K562 (cell line): Measurements from ENCODE around the gene ZNF140. TPM values are rescaled to one million over a fixed set of nuclear protein-coding genes. Genes with fewer than 3 reads are reported as not detected.

ENCODE experiments used
- ATAC-seq: fragments of 200-7000 bp; cut with Tn5 transposase; 3 replicates; pipeline ENCODE4 v1.9.1; 2020; ENCODE audit warnings: moderate library complexity
- BruUV-seq: library from RNA; stranded (reverse); fragments of 400-500 nt; replicated peaks from 2 replicates; lab custom pipeline; 2021; lab: Mats Ljungman, UMichigan
- CTCF ChIA-PET: fragments of 300-600 bp; formaldehyde crosslinking; extraction: SDS; loops from one replicate; lab custom pipeline; 2021; ENCODE audit warnings: low intra/inter-chr PET ratio; lab: Yijun Ruan, JAX
- POLR2A ChIA-PET: fragments of 300-600, 350-650 bp; sonication (Branson Sonifier 250); formaldehyde crosslinking; extraction: SDS; loops from one replicate; lab custom pipeline; 2021; ENCODE audit warnings: antibody characterized with exemption, inconsistent platforms; lab: Yijun Ruan, JAX
- DNase-seq, 4 experiments: peaks; one replicate each; pipeline versions ENCODE4 v3.0.0 to v3.0.0-alpha.2; 2011 to 2018; ENCODE audit warnings: low spot score in 3 of 4, mixed read lengths in 3 of 4; ENCODE audit errors: extremely low read depth in 1 of 4
- FAIRE-seq: peaks from 2 replicates; lab custom pipeline; 2011; peaks lifted over from hg19 to GRCh38; lab: Jason Lieb, UNC
- H2AFZ ChIP-seq: 2 replicates; pipeline ENCODE4 v1.6.0; 2011; ENCODE audit warnings: low read depth, low read length, control low read depth, inconsistent platforms
- H3K27ac ChIP-seq: fragments of 200-600 bp; 3 replicates; pipeline ENCODE4 v1.8.0; 2011; ENCODE audit warnings: low read depth, mild to moderate bottlenecking, control low read depth, inconsistent platforms, low read length, moderate library complexity, mixed read lengths; ENCODE audit errors: extremely low read depth
- H3K27me3 ChIP-seq, 2 experiments: fragments of 300-600 bp in 1 of 2; 2 replicates in 1 of 2; 3 replicates in 1 of 2; pipeline versions ENCODE4 v1.6.0 to v1.8.0; 2011; ENCODE audit warnings: inconsistent platforms in 2 of 2, low read length in 2 of 2, mild to moderate bottlenecking in 1 of 2, mixed read lengths in 1 of 2, moderate library complexity in 1 of 2; ENCODE audit not compliant: control insufficient read depth in 2 of 2, insufficient read depth in 2 of 2
- H3K36me3 ChIP-seq: fragments of 300-600 bp; 3 replicates; pipeline ENCODE4 v1.8.0; 2011; ENCODE audit warnings: mild to moderate bottlenecking, low read length, inconsistent platforms; ENCODE audit not compliant: control insufficient read depth, insufficient read depth
- H3K4me1 ChIP-seq, 2 experiments: fragments of 200-600 bp in 1 of 2; replicated peaks in 1 of 2; 2 replicates in 1 of 2; 3 replicates in 1 of 2; pipeline versions ENCODE4 v1.5.1 to v1.8.0; 2011; ENCODE audit warnings: inconsistent platforms in 2 of 2, low read length in 2 of 2, mild to moderate bottlenecking in 1 of 2, mixed read lengths in 1 of 2, moderate library complexity in 1 of 2; ENCODE audit not compliant: control insufficient read depth in 2 of 2, insufficient read depth in 2 of 2
- H3K4me2 ChIP-seq: 2 replicates; pipeline ENCODE4 v1.6.1; 2011; ENCODE audit warnings: low read length, control low read depth, inconsistent platforms, mixed read lengths; ENCODE audit not compliant: insufficient read depth
- H3K4me3 ChIP-seq: fragments of 200-600 bp; sonication (generic), shearing (Covaris generic); 2 replicates; pipeline ENCODE4 v1.5.1; 2016; ENCODE audit warnings: control low read depth, inconsistent platforms
- H3K79me2 ChIP-seq: fragments of 200-600 bp; 3 replicates; pipeline ENCODE4 v1.8.0; 2011; ENCODE audit warnings: low read length, inconsistent platforms; ENCODE audit not compliant: control insufficient read depth, insufficient read depth
- H3K9ac ChIP-seq, 2 experiments: 2 replicates each; pipeline versions ENCODE4 v1.6.0 to v1.6.1; 2011; ENCODE audit warnings: low read depth in 2 of 2, low read length in 2 of 2, control low read depth in 1 of 2, inconsistent platforms in 1 of 2, mild to moderate bottlenecking in 1 of 2, mixed read lengths in 1 of 2; ENCODE audit not compliant: insufficient read depth in 1 of 2
- H3K9me1 ChIP-seq: one replicate; pipeline ENCODE4 v1.6.0; 2011; ENCODE audit warnings: inconsistent platforms, mild to moderate bottlenecking, low read length, moderate library complexity; ENCODE audit not compliant: control insufficient read depth, insufficient read depth
- H3K9me3 ChIP-seq: replicated peaks from 2 replicates; pipeline ENCODE4 v1.5.1; 2011; ENCODE audit warnings: low read depth, low read length, inconsistent platforms; ENCODE audit not compliant: control insufficient read depth, insufficient read depth
- H4K20me1 ChIP-seq: replicated peaks from 2 replicates; pipeline ENCODE4 v1.6.1; 2011; ENCODE audit warnings: low read length, inconsistent platforms, mixed read lengths; ENCODE audit not compliant: control insufficient read depth, insufficient read depth
- ETV1 ChIP-seq: fragments of 450-650 bp; conservative IDR thresholded peaks from 2 replicates; pipeline ENCODE4 v1.6.1; 2016; ENCODE audit warnings: missing genetic modification characterization, control low read depth, low read depth, missing compliant biosample characterization
- GABPB1 ChIP-seq: sonication (generic); formaldehyde crosslinking; IDR thresholded peaks from 2 replicates; pipeline ENCODE4 v1.8.0; 2022; ENCODE audit warnings: mild to moderate bottlenecking, missing genetic modification reagents
- HMGN3 ChIP-seq: IDR thresholded peaks from 2 replicates; pipeline ENCODE4 v1.6.1; 2011; ENCODE audit warnings: borderline replicate concordance, low read depth, mild to moderate bottlenecking, mixed read lengths, low read length; ENCODE audit not compliant: insufficient read length; ENCODE audit errors: extremely low read depth
- HNRNPLL ChIP-seq: fragments of 200-400 bp; formaldehyde crosslinking; IDR thresholded peaks from 2 replicates; pipeline ENCODE4 v1.6.1; 2017; ENCODE audit warnings: low read length, low read depth, mild to moderate bottlenecking; ENCODE audit not compliant: poor library complexity, severe bottlenecking
- NBN ChIP-seq: fragments of 450-650 bp; IDR thresholded peaks from 2 replicates; pipeline ENCODE4 v1.6.1; 2016; ENCODE audit warnings: low read depth, mild to moderate bottlenecking
- NFIC ChIP-seq: fragments of 450-650 bp; IDR thresholded peaks from 2 replicates; pipeline ENCODE4 v1.6.1; 2017; ENCODE audit warnings: mild to moderate bottlenecking, inconsistent platforms
- SRSF3 ChIP-seq: fragments of 200-400 bp; formaldehyde crosslinking; IDR thresholded peaks from 2 replicates; pipeline ENCODE4 v1.6.1; 2016; ENCODE audit warnings: mild to moderate bottlenecking, low read length, moderate library complexity; ENCODE audit not compliant: insufficient read depth
- TCF3 ChIP-seq: sonication (generic); formaldehyde crosslinking; IDR thresholded peaks from 2 replicates; pipeline ENCODE4 v1.4.0; 2020; ENCODE audit warnings: mild to moderate bottlenecking, missing genetic modification reagents
- YY1 ChIP-seq, 3 experiments: IDR thresholded peaks; 2 replicates each; pipeline ENCODE4 v1.6.1; 2011; ENCODE audit warnings: low read length in 2 of 3, mild to moderate bottlenecking in 2 of 3, moderate library complexity in 2 of 3, borderline replicate concordance in 1 of 3, control low read depth in 1 of 3, low read depth in 1 of 3; ENCODE audit not compliant: insufficient read depth in 3 of 3, insufficient replicate concordance in 2 of 3, control insufficient read depth in 1 of 3, insufficient read length in 1 of 3; ENCODE audit errors: extremely low read depth in 1 of 3
- ZBTB1 ChIP-seq: sonication (generic); formaldehyde crosslinking; IDR thresholded peaks from 2 replicates; pipeline ENCODE4 v1.8.1; 2023; ENCODE audit warnings: missing genetic modification reagents, low read depth, mild to moderate bottlenecking, borderline replicate concordance
- ZNF830 ChIP-seq: fragments of 250-450 bp; sonication (Bioruptor Pico); IDR thresholded peaks from 2 replicates; pipeline ENCODE4 v1.5.0; 2021; ENCODE audit warnings: mild to moderate bottlenecking
- WGBS: fragments of 100-300 bp; shearing (Covaris generic); methylation state at CpG from one replicate; pipeline ENCODE4 v1.1.6; 2016; ENCODE audit warnings: low coverage, mixed read lengths; ENCODE audit not compliant: insufficient coverage; ENCODE audit errors: missing lambda C conversion rate; 5-methylcytosine and 5-hydroxymethylcytosine counted together
- in situ Hi-C: fragments of 300-500 bp; cut with MboI; formaldehyde crosslinking; loops from 4 replicates; pipeline ENCODE4 v1.15.0; 2018; ENCODE audit warnings: inconsistent platforms, mixed read lengths
- intact Hi-C: fragments of 100-400 bp; cut with micrococcal nuclease; formaldehyde crosslinking; loops from 2 replicates; pipeline ENCODE4 v1.14.2; 2022
- polyA plus RNA-seq, 8 experiments: library from polyadenylated mRNA; depleted of rRNA in 4 of 8; stranded (reverse) in 5 of 8; unstranded in 3 of 8; fragments of >200 nt; fragmentation: Nextera tagmentation in 2 of 8; fragmentation: Illumina TruSeq in 1 of 8; extraction: Ambion mirVana in 2 of 8; extraction: Trizol in 1 of 8; gene quantifications; 2 replicates each; pipeline versions ENCODE4 v1.2.1 to v1.2.3, GENCODE V29; 2011 to 2014; ENCODE audit warnings: inconsistent platforms in 1 of 8, missing spikeins in 1 of 8
- total RNA-seq, 7 experiments: library from RNA; depleted of rRNA in 6 of 7; stranded (reverse); fragments of >200 nt in 6 of 7; fragmentation: Illumina TruSeq in 2 of 7; extraction: Trizol in 2 of 7; gene quantifications; 2 replicates each; pipeline versions ENCODE4 v1.2.1 to v1.2.3, GENCODE V29; 2011 to 2021; ENCODE audit warnings: low replicate concordance in 1 of 7
- TF ChIP-seq, protein P1 (sequence below): IDR thresholded peaks from 3 replicates; pipeline ENCODE4 v1.6.1; 2011; ENCODE audit warnings: borderline replicate concordance, mild to moderate bottlenecking; ENCODE audit not compliant: insufficient read length, insufficient read depth

Gene ZNF140
- total and polyA plus RNA-seq, 9 of the 15 experiments (the other 6 are each of a cell fraction or from before 2014, with no cell fraction given), result 1.6 to 10.9 (median 5.3) TPM

DNA sequence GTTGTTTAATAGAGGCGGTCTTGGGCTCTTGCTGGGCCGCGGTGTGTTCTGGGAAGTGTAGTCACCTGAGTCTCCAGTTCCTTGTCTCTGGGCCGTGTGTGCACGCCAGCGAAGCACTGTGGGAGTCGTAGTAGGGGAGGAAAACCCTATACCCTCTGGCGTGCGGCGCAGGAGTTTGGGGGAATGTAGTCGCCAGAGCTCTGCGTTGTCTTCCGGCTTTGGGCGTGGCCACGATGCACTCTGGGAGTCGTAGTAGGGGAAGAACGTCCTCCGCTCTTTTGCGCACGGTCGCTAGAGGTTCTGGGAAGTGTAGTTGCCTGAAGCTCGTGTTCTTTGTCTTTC lies 726 bp upstream of the ZNF140 start (continued):
- TF ChIP-seq, protein P1, sequence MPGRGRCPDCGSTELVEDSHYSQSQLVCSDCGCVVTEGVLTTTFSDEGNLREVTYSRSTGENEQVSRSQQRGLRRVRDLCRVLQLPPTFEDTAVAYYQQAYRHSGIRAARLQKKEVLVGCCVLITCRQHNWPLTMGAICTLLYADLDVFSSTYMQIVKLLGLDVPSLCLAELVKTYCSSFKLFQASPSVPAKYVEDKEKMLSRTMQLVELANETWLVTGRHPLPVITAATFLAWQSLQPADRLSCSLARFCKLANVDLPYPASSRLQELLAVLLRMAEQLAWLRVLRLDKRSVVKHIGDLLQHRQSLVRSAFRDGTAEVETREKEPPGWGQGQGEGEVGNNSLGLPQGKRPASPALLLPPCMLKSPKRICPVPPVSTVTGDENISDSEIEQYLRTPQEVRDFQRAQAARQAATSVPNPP, result no peak
- peak; percentile 70 for TF ChIP-seq HNRNPLL
- TF ChIP-seq NFIC, result peak; percentile 12; the same call in 1 of the 2 replicates
- TF ChIP-seq ZBTB1 (CRISPR knock-in tag), result no peak
- peak; percentile 93 for TF ChIP-seq GABPB1 (CRISPR knock-in tag)
- TF ChIP-seq ETV1, result peak; percentile 96
- no peak for TF ChIP-seq ZNF830 (CRISPR knock-in tag)

DNA sequence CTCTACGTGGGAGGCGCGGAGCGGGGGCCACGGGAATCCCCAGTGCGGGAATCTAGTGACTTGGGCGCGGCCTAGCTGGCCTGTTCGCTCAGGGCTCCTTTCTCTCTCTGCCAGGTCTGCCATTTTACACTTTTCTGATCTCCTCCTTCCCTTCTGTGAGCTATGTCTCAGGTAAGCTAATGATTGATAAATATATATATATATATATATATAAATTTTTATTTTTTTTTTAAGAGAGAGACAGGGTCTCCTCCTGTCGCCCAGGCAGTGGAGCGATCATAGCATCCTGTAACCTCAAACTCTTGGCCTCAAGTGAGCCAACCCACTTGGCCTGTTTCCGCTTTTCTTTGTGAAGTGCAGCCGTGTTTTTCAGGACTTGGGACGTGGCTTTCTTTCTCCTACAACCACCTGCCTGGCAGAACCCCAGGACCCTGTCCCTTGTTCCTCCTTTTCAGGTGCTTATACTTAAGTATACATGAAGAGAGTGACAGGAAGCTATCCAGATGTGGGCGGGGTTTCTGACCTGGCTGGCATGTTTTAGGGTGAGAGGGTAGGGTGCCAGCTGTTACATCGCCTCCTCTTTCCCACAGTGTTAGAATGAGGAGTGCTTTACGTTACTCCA lies 547 bp downstream of the ZNF140 start:
- H3K4me3 ChIP-seq, result peak overlapping the region; percentile 91
- peak overlapping the region; percentile 99 for H3K27ac ChIP-seq
- no peak for FAIRE-seq
- peaks cover 17% of the 10 kb centered on the region; the same call in 2 of the 3 replicates for H3K36me3 ChIP-seq
- peaks cover 5 to 10% of the 10 kb centered on the region in 2 experiments; a peak in 3 of 5 replicates for H3K4me1 ChIP-seq
- peaks cover 8% of the 10 kb centered on the region for H3K79me2 ChIP-seq
- H3K9ac ChIP-seq, result peak overlapping the region; percentile 87 to 93
- WGBS, result 30% methylated on average over 17 of the region's 17 CpGs
- peaks cover 25% of the 10 kb centered on the region for H3K9me3 ChIP-seq
- no peak for DNase-seq
- POLR2A ChIA-PET, result interaction anchor here (0.6 to 1.0 kb wide), 3 partner anchors 8 to 300 kb away, joined by 3 to 4 read pairs (median 3); no protein-coding TSS in a partner anchor
- peak overlapping the region; percentile 75 for H3K4me2 ChIP-seq
- TF ChIP-seq TCF3 (CRISPR knock-in tag) (0 out of 2 replicates have a peak, but pooled peaks have one; percentile 2), SRSF3 (no peak), YY1 (IDR thresholded peaks at IDR 0.05; ENCODE audit: borderline replicate concordance in 1 of 3, control insufficient read depth in 1 of 3, extremely low read depth in 1 of 3, insufficient read depth in 3 of 3, insufficient read length in 1 of 3, insufficient replicate concordance in 2 of 3, low read depth in 1 of 3, low read length in 2 of 3) (peak in 1 of 3 experiments; percentile 8), HMGN3 (peak; percentile 4), NBN (0 out of 2 replicates have a peak, but pooled peaks have one; percentile 6)
- ATAC-seq, result peak; percentile 62
- H3K27me3 ChIP-seq, result no peaks in the 10 kb centered on the region
- intact Hi-C loops, result no loop called here
- CTCF ChIA-PET, result interaction anchor here (0.6 kb wide), 1 partner anchor 100 kb away, joined by 3 read pairs; the partner anchor contains the start of gene ZNF268
- no peaks in the 10 kb centered on the region for H3K9me1 ChIP-seq
- in situ Hi-C loops, result no loop called here
- BruUV-seq, result no TSS peak
- no peaks in the 10 kb centered on the region for H4K20me1 ChIP-seq
- H2AFZ ChIP-seq, result peak overlapping the region; percentile 84
